Left lung (tissue), 10 donors: ENCODE measurements around the gene ETNPPL. TPM values are rescaled to one million over a fixed set of nuclear protein-coding genes. Genes with fewer than 3 reads are reported as not detected.
"Not testable (repeated sequence)": the region's sequence is repeated elsewhere in the genome, so short reads cannot be mapped to it uniquely, and the experiment has no call there.

ENCODE experiments used
- ATAC-seq: fragments of 200-7000 bp; cut with Tn5 transposase; one replicate; pipeline ENCODE4 v1.9.1; 2020; ENCODE audit warnings: moderate library complexity
- DNase-seq, 4 donors: peaks; one replicate each; pipeline ENCODE4 v3.0.0-alpha.2; 2013 to 2020
- H3K27ac ChIP-seq, 2 donors: fragments of 200-600 bp; sonication (generic) in 1 of 2; one replicate each; pipeline versions ENCODE4 v1.5.0 to v1.8.0; 2020 to 2021
- H3K27me3 ChIP-seq, 2 donors: fragments of 200-600 bp; sonication (generic) in 1 of 2; one replicate each; pipeline versions ENCODE4 v1.5.0 to v1.8.0; 2020 to 2021
- H3K36me3 ChIP-seq, 2 donors: fragments of 200-600 bp; sonication (generic) in 1 of 2; one replicate each; pipeline versions ENCODE4 v1.5.0 to v1.8.0; 2020 to 2021
- H3K4me1 ChIP-seq, 2 donors: fragments of 200-600 bp; one replicate each; pipeline ENCODE4 v1.8.0; 2021
- H3K4me3 ChIP-seq, 2 donors: fragments of 200-600 bp; sonication (generic) in 1 of 2; one replicate each; pipeline versions ENCODE4 v1.5.0 to v1.8.0; 2020 to 2021; ENCODE audit warnings: mild to moderate bottlenecking in 1 of 2
- H3K9me3 ChIP-seq, 2 donors: fragments of 200-600 bp; sonication (generic) in 1 of 2; one replicate each; pipeline versions ENCODE4 v1.5.0 to v1.8.0; 2020 to 2021
- intact Hi-C, 2 donors: fragments of 100-400 bp; cut with DNase I; formaldehyde crosslinking; loops; one replicate each; pipeline versions ENCODE4 v1.11.2 to v1.14.2; 2022
- polyA plus RNA-seq, 6 donors: library from polyadenylated mRNA; unstranded; fragments of 120-200 nt; gene quantifications; one replicate each; pipeline ENCODE4 v1.2.1, GENCODE V29; 2013; ENCODE audit not compliant: insufficient read length in 6 of 6
- total RNA-seq, 2 donors: library from RNA; stranded (reverse); fragmentation: NEBNext Ultra II Directional; extraction: Animal tissue kit (Norgen Biotek cat#: 25700); gene quantifications; one replicate each; pipeline ENCODE4 v1.2.1, GENCODE V29; 2021
- TF ChIP-seq, protein P1 (sequence below), 2 donors: fragments of 200-600 bp; sonication (generic) in 1 of 2; IDR thresholded peaks; one replicate each; pipeline versions ENCODE4 v1.5.0 to v1.8.0; 2021; ENCODE audit warnings: antibody characterized with exemption in 2 of 2
- donor health status: DM: no; HTN: yes; CAD: no.
- donor health status: DM: no; HTN: no; CAD: no.

The ETNPPL gene
- total and polyA plus RNA-seq, 8 donors = not detected

GRCh38 chr4:108716340-108716739 is 46.5 kb downstream of the ETNPPL start:
- TF ChIP-seq, protein P1, sequence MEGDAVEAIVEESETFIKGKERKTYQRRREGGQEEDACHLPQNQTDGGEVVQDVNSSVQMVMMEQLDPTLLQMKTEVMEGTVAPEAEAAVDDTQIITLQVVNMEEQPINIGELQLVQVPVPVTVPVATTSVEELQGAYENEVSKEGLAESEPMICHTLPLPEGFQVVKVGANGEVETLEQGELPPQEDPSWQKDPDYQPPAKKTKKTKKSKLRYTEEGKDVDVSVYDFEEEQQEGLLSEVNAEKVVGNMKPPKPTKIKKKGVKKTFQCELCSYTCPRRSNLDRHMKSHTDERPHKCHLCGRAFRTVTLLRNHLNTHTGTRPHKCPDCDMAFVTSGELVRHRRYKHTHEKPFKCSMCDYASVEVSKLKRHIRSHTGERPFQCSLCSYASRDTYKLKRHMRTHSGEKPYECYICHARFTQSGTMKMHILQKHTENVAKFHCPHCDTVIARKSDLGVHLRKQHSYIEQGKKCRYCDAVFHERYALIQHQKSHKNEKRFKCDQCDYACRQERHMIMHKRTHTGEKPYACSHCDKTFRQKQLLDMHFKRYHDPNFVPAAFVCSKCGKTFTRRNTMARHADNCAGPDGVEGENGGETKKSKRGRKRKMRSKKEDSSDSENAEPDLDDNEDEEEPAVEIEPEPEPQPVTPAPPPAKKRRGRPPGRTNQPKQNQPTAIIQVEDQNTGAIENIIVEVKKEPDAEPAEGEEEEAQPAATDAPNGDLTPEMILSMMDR (IDR thresholded peaks at IDR 0.05) = no peak
- intact Hi-C loops = no loop called here
- ATAC-seq = no peak

DNA sequence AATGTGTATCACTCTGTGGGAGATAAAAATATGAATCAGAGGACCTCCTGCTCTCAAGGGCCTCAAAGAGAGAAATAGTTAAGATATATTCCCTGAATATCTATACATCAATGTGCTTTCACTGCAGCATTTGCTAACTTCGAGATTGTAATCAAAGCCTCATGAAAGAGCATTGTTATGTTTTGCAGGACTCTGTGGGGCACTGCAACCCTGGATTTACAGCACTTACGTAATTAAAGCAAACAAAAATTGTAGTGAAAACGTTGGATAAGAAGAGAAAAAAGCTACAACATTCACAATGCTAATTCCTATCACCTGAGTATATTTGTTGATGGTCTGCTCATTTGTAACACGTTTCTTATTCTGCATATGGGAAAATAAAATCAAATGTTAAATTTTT is 48.0 kb downstream of the ETNPPL start:
- TF ChIP-seq, protein P1 (IDR thresholded peaks at IDR 0.05) = no peak
- Histone ChIP-seq H3K9me3 (no peaks in the 10 kb centered on the region), H3K27me3 (no peaks in the 10 kb centered on the region), H3K36me3 (no peaks in the 10 kb centered on the region), H3K27ac (no peak overlapping the region), H3K4me3 (no peak overlapping the region), H3K4me1 (no peaks in the 10 kb centered on the region)
- DNase-seq (no peak), ATAC-seq (no peak)
- intact Hi-C loops = no loop called here

More at GRCh38 chr4:108716340-108716739, 46.5 kb downstream of the ETNPPL start:
- no peaks in the 10 kb centered on the region for H3K27me3 ChIP-seq
- no peaks in the 10 kb centered on the region for H3K36me3 ChIP-seq
- no peak overlapping the region for H3K27ac ChIP-seq
- no peak for DNase-seq
- H3K4me3 ChIP-seq = no peak overlapping the region
- H3K4me1 ChIP-seq = no peaks in the 10 kb centered on the region
- H3K9me3 ChIP-seq = no peaks in the 10 kb centered on the region

DNA sequence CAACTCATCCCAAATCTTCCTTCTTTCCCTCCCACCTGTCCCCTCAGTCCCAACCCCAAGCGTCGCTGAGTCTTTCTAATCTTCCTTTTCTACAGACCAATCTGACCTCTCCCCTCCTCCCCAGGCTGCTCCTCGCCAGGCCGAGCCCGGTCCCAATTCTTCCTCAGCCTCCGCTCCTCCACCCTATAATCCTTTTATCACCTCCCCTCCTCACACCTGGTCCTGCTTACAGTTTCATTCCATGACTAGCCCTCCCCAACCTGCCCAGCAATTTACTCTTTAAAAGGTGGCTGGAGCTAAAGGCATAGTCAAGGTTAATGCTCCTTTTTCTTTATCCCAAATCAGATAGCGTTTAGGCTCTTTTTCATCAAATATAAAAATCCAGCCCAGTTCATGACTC is 52.3 kb downstream of the ETNPPL start:
- DNase-seq, H3K9me3 ChIP-seq, H3K36me3 ChIP-seq, intact Hi-C loops, H3K27me3 ChIP-seq, H3K27ac ChIP-seq, H3K4me3 ChIP-seq, H3K4me1 ChIP-seq, ATAC-seq: not testable (repeated sequence)

GRCh38 chr4:108709722-108710121 is 53.1 kb downstream of the ETNPPL start:
- DNase-seq (no peak), ATAC-seq (no peak)
- no peak overlapping the region for H3K4me3 ChIP-seq
- no peaks in the 10 kb centered on the region for H3K9me3 ChIP-seq
- no peaks in the 10 kb centered on the region for H3K36me3 ChIP-seq
- no peak overlapping the region for H3K27ac ChIP-seq
- no peaks in the 10 kb centered on the region for H3K4me1 ChIP-seq
- intact Hi-C loops = no loop called here
- TF ChIP-seq, protein P1 (IDR thresholded peaks at IDR 0.05) = no peak
- H3K27me3 ChIP-seq = no peaks in the 10 kb centered on the region

GRCh38 chr4:108709234-108709633 is 53.6 kb downstream of the ETNPPL start:
- intact Hi-C loops = no loop called here
- H3K4me3 ChIP-seq = no peak overlapping the region
- TF ChIP-seq, protein P1 (IDR thresholded peaks at IDR 0.05) = no peak
- no peaks in the 10 kb centered on the region for H3K9me3 ChIP-seq
- no peaks in the 10 kb centered on the region for H3K36me3 ChIP-seq
- H3K27me3 ChIP-seq = no peaks in the 10 kb centered on the region
- no peaks in the 10 kb centered on the region for H3K4me1 ChIP-seq
- no peak for DNase-seq
- H3K27ac ChIP-seq = no peak overlapping the region
- no peak for ATAC-seq

DNA sequence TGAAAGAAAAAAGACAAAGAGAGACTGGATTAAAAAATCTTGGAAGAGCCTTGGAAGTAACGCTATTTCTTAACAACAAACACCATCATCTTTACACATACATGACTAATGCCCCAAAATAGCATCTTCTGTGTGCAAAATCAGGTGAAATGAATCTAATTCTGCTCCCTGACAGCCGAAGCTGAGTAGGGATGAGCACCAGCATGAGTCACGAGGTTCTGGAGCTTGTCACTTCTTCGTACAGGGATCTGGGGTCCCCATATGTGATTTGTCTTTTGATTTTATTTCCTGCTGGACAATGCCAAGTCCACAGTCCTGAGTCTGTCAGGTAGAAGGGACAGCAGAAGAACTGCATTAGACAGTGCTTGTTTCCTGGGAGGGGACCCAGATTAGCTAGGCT is 56.6 kb downstream of the ETNPPL start:
- H3K9me3 ChIP-seq = no peaks in the 10 kb centered on the region
- H3K4me1 ChIP-seq = no peaks in the 10 kb centered on the region
- H3K4me3 ChIP-seq = no peak overlapping the region
- no peak for DNase-seq
- H3K27ac ChIP-seq = no peak overlapping the region
- no peak for ATAC-seq
- intact Hi-C loops = no loop called here
- no peaks in the 10 kb centered on the region for H3K36me3 ChIP-seq
- TF ChIP-seq, protein P1 (IDR thresholded peaks at IDR 0.05) = no peak
- no peaks in the 10 kb centered on the region for H3K27me3 ChIP-seq
